Natural killer cell (primary cell): ENCODE measurements around the gene COL23A1. TPM values are rescaled to one million over a fixed set of nuclear protein-coding genes. Genes with fewer than 3 reads are reported as not detected.
A peak's percentile ranks its signal among the peaks of the same experiment; 100 is the strongest.
"Not testable (repeated sequence)": the region's sequence is repeated elsewhere in the genome, so short reads cannot be mapped to it uniquely, and the experiment has no call there.

Experiments
- ATAC-seq, 3 donors: fragments of 150-1000 bp in 2 of 3; fragments of 200-7000 bp in 1 of 3; cut with Tn5 transposase; 1 replicate in 1 of 3; 2 replicates in 2 of 3; pipeline ENCODE4 v1.10.0; 2021; ENCODE audit warnings: mild to moderate bottlenecking in 2 of 3, moderate library complexity in 2 of 3
- DNase-seq, 2 donors: peaks; one replicate each; pipeline versions ENCODE4 v3.0.0 to v3.0.0-alpha.2; 2013 to 2021; ENCODE audit warnings: mixed read lengths in 1 of 2
- H3K27ac ChIP-seq: one replicate; pipeline ENCODE4 v1.5.1; 2013; ENCODE audit warnings: mild to moderate bottlenecking, low read length
- H3K27me3 ChIP-seq: one replicate; pipeline ENCODE4 v1.6.1; 2013; ENCODE audit warnings: low read length; ENCODE audit not compliant: control insufficient read depth, insufficient read depth
- H3K36me3 ChIP-seq: one replicate; pipeline ENCODE4 v1.6.1; 2013; ENCODE audit warnings: low read length; ENCODE audit not compliant: control insufficient read depth, insufficient read depth
- H3K4me1 ChIP-seq: one replicate; pipeline ENCODE4 v1.6.1; 2013; ENCODE audit warnings: low read length; ENCODE audit not compliant: control insufficient read depth, insufficient read depth
- H3K4me3 ChIP-seq: one replicate; pipeline ENCODE4 v1.5.1; 2013; ENCODE audit warnings: low read length
- H3K9me3 ChIP-seq: one replicate; pipeline ENCODE4 v1.6.1; 2013; ENCODE audit warnings: low read length; ENCODE audit not compliant: control insufficient read depth, insufficient read depth
- H3K27ac Mint-ChIP-seq, 2 donors: one replicate each; pipeline ENCODE4 v1.8.0; 2022; ENCODE audit warnings: mild to moderate bottlenecking in 2 of 2, mixed read lengths in 2 of 2, moderate library complexity in 1 of 2
- H3K27me3 Mint-ChIP-seq, 2 donors: one replicate each; pipeline ENCODE4 v1.8.0; 2022; ENCODE audit warnings: low read depth in 2 of 2, mixed read lengths in 2 of 2
- H3K36me3 Mint-ChIP-seq: one replicate; pipeline ENCODE4 v1.8.0; 2022; ENCODE audit warnings: mixed read lengths
- H3K4me1 Mint-ChIP-seq, 2 donors: one replicate each; pipeline ENCODE4 v1.8.0; 2022; ENCODE audit warnings: mixed read lengths in 2 of 2
- H3K4me3 Mint-ChIP-seq: one replicate; pipeline ENCODE4 v1.8.0; 2022; ENCODE audit warnings: mild to moderate bottlenecking, moderate library complexity, mixed read lengths
- H3K9me3 Mint-ChIP-seq, 2 donors: one replicate each; pipeline ENCODE4 v1.8.0; 2022; ENCODE audit warnings: mixed read lengths in 2 of 2
- WGBS: methylation state at CpG from one replicate; pipeline ENCODE4 v1.1.7; 2013; ENCODE audit warnings: missing lambda C conversion rate; ENCODE audit not compliant: insufficient coverage; 5-methylcytosine and 5-hydroxymethylcytosine counted together
- intact Hi-C: fragments of 100-400 bp; cut with micrococcal nuclease; formaldehyde crosslinking; loops from one replicate; pipeline ENCODE4 v1.14.2; 2022
- total RNA-seq, 4 donors: library from RNA; stranded (reverse); fragments of 120-200 nt in 1 of 4; gene quantifications; one replicate each; pipeline versions ENCODE4 v1.2.3 to v1.2.4, GENCODE V29; 2013 to 2022
- TF ChIP-seq, protein P1 (sequence below): fragments of 200-600 bp; IDR thresholded peaks from one replicate; pipeline ENCODE4 v1.8.0; 2022; ENCODE audit warnings: antibody characterized with exemption

The COL23A1 gene
- total RNA-seq, 3 donors from 2014 or later (not counting 1 experiment from before 2014, with no cell fraction given), result 0.15 TPM; not detected in 2

DNA sequence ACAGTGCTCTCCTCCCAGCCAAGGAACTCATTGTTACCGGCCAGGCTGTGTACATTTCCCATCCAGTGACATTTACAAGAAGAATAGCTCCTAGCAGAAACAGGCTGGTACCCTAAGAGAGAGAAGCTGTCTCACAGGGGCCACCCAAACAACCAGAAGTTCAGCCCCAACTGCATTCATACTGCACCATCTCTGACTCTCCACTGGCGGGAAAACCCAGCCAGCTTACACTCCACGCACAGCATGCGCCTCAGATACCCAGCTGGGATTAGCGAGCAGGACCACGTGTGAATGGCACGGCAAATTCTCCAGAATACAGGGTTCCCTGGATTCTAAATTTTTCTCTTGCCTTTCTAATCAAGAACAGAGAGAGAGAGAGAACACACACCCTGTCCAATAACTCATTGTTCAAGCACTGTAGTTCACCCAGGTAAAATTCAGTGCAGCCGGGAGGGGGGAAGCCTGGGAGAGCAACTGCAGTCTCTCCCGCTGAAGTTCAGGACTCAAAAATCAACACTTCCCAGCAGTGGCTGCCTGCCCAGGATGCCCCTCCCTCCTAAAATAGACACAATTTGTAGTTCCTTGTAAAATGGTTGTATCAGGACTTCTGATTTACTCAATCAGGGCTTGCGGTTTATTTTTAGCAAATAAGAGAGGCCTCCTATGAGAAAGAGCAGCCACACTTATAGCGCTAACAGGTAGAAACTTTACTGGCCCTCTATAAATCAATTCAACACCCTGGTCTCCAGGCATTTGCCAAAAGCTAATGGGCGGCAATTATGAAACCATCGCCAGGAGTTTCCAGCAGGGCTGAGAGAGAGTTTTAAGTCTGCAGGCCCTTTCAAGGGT, 2.2 kb downstream of the COL23A1 start:
- TF ChIP-seq, protein P1, sequence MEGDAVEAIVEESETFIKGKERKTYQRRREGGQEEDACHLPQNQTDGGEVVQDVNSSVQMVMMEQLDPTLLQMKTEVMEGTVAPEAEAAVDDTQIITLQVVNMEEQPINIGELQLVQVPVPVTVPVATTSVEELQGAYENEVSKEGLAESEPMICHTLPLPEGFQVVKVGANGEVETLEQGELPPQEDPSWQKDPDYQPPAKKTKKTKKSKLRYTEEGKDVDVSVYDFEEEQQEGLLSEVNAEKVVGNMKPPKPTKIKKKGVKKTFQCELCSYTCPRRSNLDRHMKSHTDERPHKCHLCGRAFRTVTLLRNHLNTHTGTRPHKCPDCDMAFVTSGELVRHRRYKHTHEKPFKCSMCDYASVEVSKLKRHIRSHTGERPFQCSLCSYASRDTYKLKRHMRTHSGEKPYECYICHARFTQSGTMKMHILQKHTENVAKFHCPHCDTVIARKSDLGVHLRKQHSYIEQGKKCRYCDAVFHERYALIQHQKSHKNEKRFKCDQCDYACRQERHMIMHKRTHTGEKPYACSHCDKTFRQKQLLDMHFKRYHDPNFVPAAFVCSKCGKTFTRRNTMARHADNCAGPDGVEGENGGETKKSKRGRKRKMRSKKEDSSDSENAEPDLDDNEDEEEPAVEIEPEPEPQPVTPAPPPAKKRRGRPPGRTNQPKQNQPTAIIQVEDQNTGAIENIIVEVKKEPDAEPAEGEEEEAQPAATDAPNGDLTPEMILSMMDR, result no peak
- Histone ChIP-seq H3K4me3 (no peak overlapping the region), H3K27ac (no peak overlapping the region), H3K36me3 (no peaks in the 10 kb centered on the region), H3K9me3 (no peaks in the 10 kb centered on the region), H3K27me3 (peaks cover 13% of the 10 kb centered on the region), H3K4me1 (peaks cover 14% of the 10 kb centered on the region)
- Mint-ChIP-seq H3K4me3 (peak overlapping the region; percentile 47), H3K4me1 (peaks cover 0 to 10% of the 10 kb centered on the region in 2 donors), H3K36me3 (no peaks in the 10 kb centered on the region), H3K9me3 (no peaks in the 10 kb centered on the region), H3K27ac (no peak overlapping the region), H3K27me3 (peaks cover 25 to 54% of the 10 kb centered on the region in 2 donors)
- intact Hi-C loops, result no loop called here
- 76% methylated on average over 13 of the region's 13 CpGs for WGBS
- no peak for DNase-seq
- ATAC-seq, result no peak

DNA sequence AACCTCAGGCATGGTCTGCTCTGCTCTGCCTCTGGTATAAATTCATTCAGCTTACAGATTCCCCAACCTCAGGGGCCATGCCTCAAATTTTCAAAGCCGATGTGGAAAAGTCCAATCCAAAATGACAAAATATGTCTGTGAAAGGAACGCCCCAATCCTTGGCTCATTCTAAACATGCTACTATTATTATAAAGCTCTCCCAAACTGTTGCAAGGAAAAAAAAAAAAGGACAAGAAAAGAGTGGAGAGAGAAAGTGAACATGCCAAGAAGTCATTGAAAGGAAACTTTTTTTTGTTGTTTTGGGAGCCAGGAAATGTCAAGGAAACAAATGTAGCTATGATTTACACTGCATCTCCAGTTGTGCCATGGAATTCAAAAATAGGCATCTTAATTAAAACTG, 3.8 kb downstream of the COL23A1 start:
- Histone ChIP-seq H3K4me1 (peaks cover 14% of the 10 kb centered on the region), H3K27me3 (peaks cover 13% of the 10 kb centered on the region), H3K36me3 (no peaks in the 10 kb centered on the region), H3K4me3 (no peak overlapping the region), H3K27ac (no peak overlapping the region), H3K9me3 (no peaks in the 10 kb centered on the region)
- intact Hi-C loops, result no loop called here
- DNase-seq (no peak), ATAC-seq (no peak)
- WGBS, result 91% methylated on average over 2 of the region's 2 CpGs
- H3K27me3 Mint-ChIP-seq, result peaks cover 28 to 58% of the 10 kb centered on the region in 2 donors
- no peaks in the 10 kb centered on the region for H3K36me3 Mint-ChIP-seq
- H3K4me3 Mint-ChIP-seq, result no peak overlapping the region
- TF ChIP-seq, protein P1, result no peak
- peaks cover 0 to 10% of the 10 kb centered on the region in 2 donors for H3K4me1 Mint-ChIP-seq
- H3K27ac Mint-ChIP-seq, result no peak overlapping the region
- H3K9me3 Mint-ChIP-seq, result no peaks in the 10 kb centered on the region

DNA sequence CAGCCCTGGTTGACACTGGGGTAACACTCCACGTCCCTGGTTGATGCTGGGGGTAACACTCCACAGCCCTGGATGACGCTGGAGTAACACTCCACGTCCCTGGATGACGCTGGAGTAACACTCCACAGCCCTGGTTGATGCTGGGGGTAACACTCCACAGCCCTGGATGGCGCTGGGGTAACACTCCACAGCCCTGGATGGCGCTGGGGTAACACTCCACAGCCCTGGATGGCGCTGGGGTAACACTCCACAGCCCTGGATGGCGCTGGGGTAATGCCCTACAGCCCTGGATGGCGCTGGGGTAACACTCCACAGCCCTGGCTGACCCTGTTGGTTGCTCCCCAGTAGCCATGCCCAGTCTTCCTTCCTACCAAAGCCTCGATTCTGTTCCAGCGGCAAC, 4.8 kb downstream of the COL23A1 start:
- not testable (repeated sequence) for H3K27ac Mint-ChIP-seq

DNA sequence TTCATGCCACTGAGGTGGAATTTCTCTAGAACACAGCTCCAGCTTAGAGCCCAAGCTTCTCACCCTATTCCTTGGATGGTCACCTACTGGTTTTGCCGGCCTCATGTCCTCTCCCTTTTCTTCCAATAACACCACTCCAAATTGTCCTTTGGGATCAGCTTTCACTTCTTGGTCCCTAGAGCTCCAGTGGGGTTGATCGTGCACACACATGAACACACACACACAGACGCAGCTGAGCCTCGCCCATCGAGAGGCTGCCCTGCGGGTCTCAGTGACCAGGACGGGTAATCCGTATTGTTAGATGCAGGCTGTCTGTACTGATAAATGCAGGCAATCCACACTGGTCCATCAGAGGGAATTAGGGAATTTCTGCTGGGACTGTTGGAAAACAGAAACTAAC, 6.9 kb downstream of the COL23A1 start:
- intact Hi-C loops, result no loop called here
- H3K36me3 Mint-ChIP-seq, result no peaks in the 10 kb centered on the region
- Histone ChIP-seq H3K27ac (no peak overlapping the region), H3K27me3 (no peaks in the 10 kb centered on the region), H3K9me3 (no peaks in the 10 kb centered on the region), H3K36me3 (no peaks in the 10 kb centered on the region), H3K4me3 (no peak overlapping the region), H3K4me1 (no peaks in the 10 kb centered on the region)
- H3K9me3 Mint-ChIP-seq, result no peaks in the 10 kb centered on the region
- TF ChIP-seq, protein P1, result no peak
- no peaks in the 10 kb centered on the region for H3K4me1 Mint-ChIP-seq
- H3K27ac Mint-ChIP-seq, result no peak overlapping the region
- no peak for ATAC-seq
- DNase-seq, result no peak
- no peak overlapping the region for H3K4me3 Mint-ChIP-seq
- WGBS, result 94% methylated on average over 8 of the region's 8 CpGs
- H3K27me3 Mint-ChIP-seq, result peaks cover 19 to 50% of the 10 kb centered on the region in 2 donors

More for the DNA sequence above, 4.8 kb downstream of the COL23A1 start:
- H3K36me3 Mint-ChIP-seq, H3K36me3 ChIP-seq, intact Hi-C loops, H3K9me3 ChIP-seq, H3K27me3 ChIP-seq, H3K27ac ChIP-seq, H3K4me1 Mint-ChIP-seq, H3K4me1 ChIP-seq, H3K4me3 Mint-ChIP-seq, H3K4me3 ChIP-seq, H3K9me3 Mint-ChIP-seq: not testable (repeated sequence)
- ATAC-seq, result peak; percentile 19 to 80 (median 25)
- WGBS, result 84% methylated on average over 11 of the region's 11 CpGs
- peak; percentile 18 to 56 for DNase-seq
- peaks cover 25 to 51% of the 10 kb centered on the region in 2 donors for H3K27me3 Mint-ChIP-seq
